ENCODE data around the gene DNLZ.

DNA sequence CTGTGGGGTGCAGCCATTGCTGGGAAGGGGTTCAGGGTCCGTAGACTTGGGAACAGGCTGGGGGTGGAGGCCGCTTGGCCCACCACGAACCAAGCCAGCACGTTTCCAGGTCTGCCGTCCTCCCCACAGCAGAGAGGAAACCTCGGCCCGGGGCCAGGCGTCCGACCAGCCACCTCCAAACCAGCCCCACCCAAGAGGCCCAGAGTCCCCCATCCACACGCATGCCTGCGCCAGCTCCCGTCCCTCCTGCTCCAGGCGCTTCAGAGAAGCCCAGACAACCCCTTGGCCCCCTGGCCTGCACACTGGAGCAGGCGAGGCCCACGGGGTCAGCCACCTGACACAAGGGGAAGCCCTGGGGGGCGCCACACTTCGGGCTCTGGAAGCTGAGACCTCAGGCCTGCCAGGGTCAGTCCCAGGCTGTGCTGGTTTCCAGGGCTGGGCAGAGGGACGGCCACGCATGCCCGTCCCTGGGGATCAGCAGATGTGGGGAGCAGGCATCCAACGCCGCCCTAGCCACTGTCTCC lies 6.3 kb downstream of the DNLZ start:
- no peak for TF ChIP-seq POLR2A (IDR thresholded peaks at IDR 0.05)
- TF ChIP-seq, protein P1, sequence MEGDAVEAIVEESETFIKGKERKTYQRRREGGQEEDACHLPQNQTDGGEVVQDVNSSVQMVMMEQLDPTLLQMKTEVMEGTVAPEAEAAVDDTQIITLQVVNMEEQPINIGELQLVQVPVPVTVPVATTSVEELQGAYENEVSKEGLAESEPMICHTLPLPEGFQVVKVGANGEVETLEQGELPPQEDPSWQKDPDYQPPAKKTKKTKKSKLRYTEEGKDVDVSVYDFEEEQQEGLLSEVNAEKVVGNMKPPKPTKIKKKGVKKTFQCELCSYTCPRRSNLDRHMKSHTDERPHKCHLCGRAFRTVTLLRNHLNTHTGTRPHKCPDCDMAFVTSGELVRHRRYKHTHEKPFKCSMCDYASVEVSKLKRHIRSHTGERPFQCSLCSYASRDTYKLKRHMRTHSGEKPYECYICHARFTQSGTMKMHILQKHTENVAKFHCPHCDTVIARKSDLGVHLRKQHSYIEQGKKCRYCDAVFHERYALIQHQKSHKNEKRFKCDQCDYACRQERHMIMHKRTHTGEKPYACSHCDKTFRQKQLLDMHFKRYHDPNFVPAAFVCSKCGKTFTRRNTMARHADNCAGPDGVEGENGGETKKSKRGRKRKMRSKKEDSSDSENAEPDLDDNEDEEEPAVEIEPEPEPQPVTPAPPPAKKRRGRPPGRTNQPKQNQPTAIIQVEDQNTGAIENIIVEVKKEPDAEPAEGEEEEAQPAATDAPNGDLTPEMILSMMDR (IDR thresholded peaks at IDR 0.05) = no peak
